Tongue (tissue), 2 donors: ENCODE data around the gene SLC26A9. TPM values are rescaled to one million over a fixed set of nuclear protein-coding genes. Genes with fewer than 3 reads are reported as not detected.

Experiments used
- DNase-seq: peaks from one replicate; pipeline ENCODE4 v3.0.0-alpha.2; 2015
- total RNA-seq: library from RNA; depleted of rRNA; stranded (reverse); fragments of >200 nt; gene quantifications from one replicate; pipeline ENCODE4 v1.2.3, GENCODE V29; 2014

SLC26A9 gene
- total RNA-seq, 1 donor from 2014 or later, result 0.10 TPM

GRCh38 chr1:205972491-205973168 lies 29.4 kb upstream of the SLC26A9 start:
- no peak for DNase-seq

GRCh38 chr1:205972081-205972480 lies 28.8 kb upstream of the SLC26A9 start:
- DNase-seq, result no peak

- no peak for DNase-seq
Measured at GRCh38 chr1:205971082-205971481, 27.8 kb upstream of the SLC26A9 start.

GRCh38 chr1:205970486-205970885 lies 27.2 kb upstream of the SLC26A9 start:
- no peak for DNase-seq

GRCh38 chr1:205969229-205969628 lies 26.0 kb upstream of the SLC26A9 start:
- DNase-seq, result no peak

GRCh38 chr1:205967554-205968335 lies 24.5 kb upstream of the SLC26A9 start:
- DNase-seq, result no peak

GRCh38 chr1:205965036-205965884 lies 22.0 kb upstream of the SLC26A9 start:
- DNase-seq, result no peak

- DNase-seq, result no peak
Measured at GRCh38 chr1:205963352-205964155, 20.3 kb upstream of the SLC26A9 start.

- DNase-seq, result no peak
Measured at GRCh38 chr1:205962821-205963221, 19.6 kb upstream of the SLC26A9 start.

GRCh38 chr1:205961991-205962820 lies 18.9 kb upstream of the SLC26A9 start:
- DNase-seq, result no peak

GRCh38 chr1:205961405-205961804 lies 18.1 kb upstream of the SLC26A9 start:
- DNase-seq, result no peak

- no peak for DNase-seq
Measured at GRCh38 chr1:205959789-205960188, 16.5 kb upstream of the SLC26A9 start.

GRCh38 chr1:205955499-205955898 lies 12.2 kb upstream of the SLC26A9 start:
- DNase-seq, result no peak

GRCh38 chr1:205954819-205955404 lies 11.7 kb upstream of the SLC26A9 start:
- no peak for DNase-seq

GRCh38 chr1:205951746-205952145 lies 8.5 kb upstream of the SLC26A9 start:
- DNase-seq, result no peak

- DNase-seq, result no peak
Measured at GRCh38 chr1:205950826-205951549, 7.7 kb upstream of the SLC26A9 start.

GRCh38 chr1:205950280-205950679 lies 7.0 kb upstream of the SLC26A9 start:
- DNase-seq, result no peak

GRCh38 chr1:205949753-205950152 lies 6.5 kb upstream of the SLC26A9 start:
- DNase-seq, result no peak

- no peak for DNase-seq
Measured at GRCh38 chr1:205948886-205949285, 5.6 kb upstream of the SLC26A9 start.

GRCh38 chr1:205948039-205948438 lies 4.8 kb upstream of the SLC26A9 start:
- DNase-seq, result no peak
